ENCODE measurements around the gene MCEMP1. TPM values are rescaled to one million over a fixed set of nuclear protein-coding genes. Genes with fewer than 3 reads are reported as not detected.

Gene MCEMP1
- total RNA-seq, 2 experiments from 2014 or later: not detected

GRCh38 chr19:7645656-7646425 lies 31.0 kb upstream of the MCEMP1 start:
- ChIA-PET POLR2A (interaction anchor here (1.8 kb wide), 1 partner anchor 16 kb away, joined by 8 read pairs; the partner anchor contains the start of genes PET100 and XAB2), CTCF (no interaction called here)
- Mint-ChIP-seq H3K4me3 (no peak overlapping the region), H3K4me1 (no peaks in the 10 kb centered on the region), H3K9me3 (no peaks in the 10 kb centered on the region), H3K36me3 (ENCODE audit: low read depth) (peaks cover 18% of the 10 kb centered on the region), H3K27ac (no peak overlapping the region), H3K27me3 (no peaks in the 10 kb centered on the region)
- no peak for DNase-seq

DNA sequence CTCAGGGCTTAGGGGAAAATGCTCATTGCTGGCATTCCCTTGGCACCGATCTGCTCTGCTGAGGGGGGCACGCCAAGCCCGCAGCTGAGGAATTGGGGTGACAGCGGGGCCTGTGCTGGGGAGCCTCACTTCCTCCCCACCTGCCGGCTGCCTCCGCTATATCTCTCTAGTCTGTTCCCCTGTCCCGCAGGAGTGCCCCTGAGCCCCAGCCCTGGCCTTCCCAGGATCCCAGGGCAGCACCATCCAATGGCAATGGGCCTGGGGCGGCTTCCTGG lies 30.5 kb upstream of the MCEMP1 start:
- Mint-ChIP-seq H3K36me3 (ENCODE audit: low read depth) (peaks cover 17% of the 10 kb centered on the region), H3K4me1 (no peaks in the 10 kb centered on the region), H3K27ac (no peak overlapping the region), H3K4me3 (no peak overlapping the region), H3K9me3 (no peaks in the 10 kb centered on the region), H3K27me3 (no peaks in the 10 kb centered on the region)
- ChIA-PET CTCF (no interaction called here), POLR2A (no interaction called here)
- DNase-seq: no peak

- no peak overlapping the region for H3K4me3 Mint-ChIP-seq
- peaks cover 17% of the 10 kb centered on the region for H3K36me3 Mint-ChIP-seq (ENCODE audit: low read depth)
- no peaks in the 10 kb centered on the region for H3K27me3 Mint-ChIP-seq
- no peak for DNase-seq
- no peak overlapping the region for H3K27ac Mint-ChIP-seq
- H3K4me1 Mint-ChIP-seq: peaks cover 2% of the 10 kb centered on the region
- CTCF ChIA-PET: no interaction called here
- POLR2A ChIA-PET: no interaction called here
- H3K9me3 Mint-ChIP-seq: no peaks in the 10 kb centered on the region
Measured at GRCh38 chr19:7647156-7647555, 29.7 kb upstream of the MCEMP1 start.

DNA sequence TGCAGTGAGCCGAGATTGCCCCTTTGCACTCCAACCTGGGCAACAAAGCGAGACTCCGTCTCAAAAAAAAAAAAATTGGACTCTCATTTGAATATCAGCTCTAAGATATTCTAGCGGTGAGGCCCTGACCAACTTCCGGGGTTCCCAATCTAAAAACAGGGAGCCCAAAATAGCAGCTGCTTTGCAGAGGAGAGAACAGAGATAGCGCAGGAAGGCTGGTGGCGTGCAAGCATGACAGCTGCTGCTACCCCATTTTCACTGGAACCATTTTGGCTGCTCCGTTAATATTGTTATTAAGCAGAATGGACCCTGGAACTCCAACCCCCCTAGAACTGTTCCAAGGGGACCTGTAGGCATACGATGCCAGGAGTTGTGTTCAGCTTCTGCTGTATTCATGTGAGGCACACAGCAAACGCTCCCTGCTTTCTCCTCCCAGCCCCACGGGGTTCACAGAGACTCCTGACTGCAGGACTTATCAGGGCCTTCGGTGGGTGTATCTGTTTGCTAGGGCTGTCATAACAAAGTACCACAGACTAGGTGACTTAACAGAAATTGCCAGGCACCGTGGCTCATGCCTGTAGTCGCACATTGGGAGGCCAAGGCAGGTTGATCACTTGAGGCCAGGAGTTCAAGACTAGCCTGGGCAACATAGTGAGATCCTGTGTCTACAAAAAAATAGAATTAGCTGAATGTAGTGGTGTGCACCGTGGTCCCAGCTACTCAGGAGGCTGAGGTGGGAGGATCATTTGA lies 28.4 kb upstream of the MCEMP1 start:
- H3K9me3 Mint-ChIP-seq: no peaks in the 10 kb centered on the region
- no peak overlapping the region for H3K4me3 Mint-ChIP-seq
- no peak overlapping the region for H3K27ac Mint-ChIP-seq
- peaks cover 10% of the 10 kb centered on the region for H3K4me1 Mint-ChIP-seq
- H3K27me3 Mint-ChIP-seq: no peaks in the 10 kb centered on the region
- peaks cover 11% of the 10 kb centered on the region for H3K36me3 Mint-ChIP-seq (ENCODE audit: low read depth)
- DNase-seq: no peak
- POLR2A ChIA-PET: interaction anchor here (0.6 to 1.3 kb wide), 4 partner anchors 11 to 19 kb away, joined by 3 to 4 read pairs (median 4); partner anchors contain the start of gene PET100
- CTCF ChIA-PET: interaction anchor here (0.8 to 1.1 kb wide), 2 partner anchors 32 to 80 kb away, joined by 3 read pairs; partner anchors contain the start of gene TRAPPC5

DNA sequence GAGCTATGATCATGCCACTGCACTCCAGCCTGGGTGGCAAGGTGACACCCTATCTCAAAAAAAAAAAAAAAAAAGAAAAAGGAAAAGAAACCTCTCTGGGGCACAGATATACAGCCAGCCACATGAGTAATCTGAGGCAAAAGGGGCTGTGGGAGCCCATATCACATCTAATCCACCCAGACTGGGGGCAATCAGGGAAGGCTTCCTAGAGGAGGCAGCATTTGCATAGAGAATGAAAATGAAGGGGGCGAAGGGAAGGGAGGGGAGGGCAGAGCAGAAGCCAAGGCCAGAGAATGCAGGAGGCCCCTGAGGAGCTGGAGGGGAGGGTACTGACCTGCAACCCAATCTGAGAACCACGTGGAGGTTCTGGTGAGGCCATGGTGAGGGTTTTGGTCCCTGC lies 26.7 kb upstream of the MCEMP1 start:
- peaks cover 10% of the 10 kb centered on the region for H3K4me1 Mint-ChIP-seq
- ChIA-PET POLR2A (interaction anchor here (0.9 kb wide), 1 partner anchor 13 kb away, joined by 3 read pairs; the partner anchor contains the start of gene STXBP2), CTCF (interaction anchor here (0.9 to 2.7 kb wide), 3 partner anchors 31 to 149 kb away, joined by 4 to 15 read pairs (median 5); partner anchors contain the start of gene TRAPPC5)
- DNase-seq: no peak
- H3K36me3 Mint-ChIP-seq (ENCODE audit: low read depth): peaks cover 4% of the 10 kb centered on the region
- H3K27me3 Mint-ChIP-seq: no peaks in the 10 kb centered on the region
- H3K4me3 Mint-ChIP-seq: no peak overlapping the region
- no peaks in the 10 kb centered on the region for H3K9me3 Mint-ChIP-seq
- H3K27ac Mint-ChIP-seq: no peak overlapping the region

DNA sequence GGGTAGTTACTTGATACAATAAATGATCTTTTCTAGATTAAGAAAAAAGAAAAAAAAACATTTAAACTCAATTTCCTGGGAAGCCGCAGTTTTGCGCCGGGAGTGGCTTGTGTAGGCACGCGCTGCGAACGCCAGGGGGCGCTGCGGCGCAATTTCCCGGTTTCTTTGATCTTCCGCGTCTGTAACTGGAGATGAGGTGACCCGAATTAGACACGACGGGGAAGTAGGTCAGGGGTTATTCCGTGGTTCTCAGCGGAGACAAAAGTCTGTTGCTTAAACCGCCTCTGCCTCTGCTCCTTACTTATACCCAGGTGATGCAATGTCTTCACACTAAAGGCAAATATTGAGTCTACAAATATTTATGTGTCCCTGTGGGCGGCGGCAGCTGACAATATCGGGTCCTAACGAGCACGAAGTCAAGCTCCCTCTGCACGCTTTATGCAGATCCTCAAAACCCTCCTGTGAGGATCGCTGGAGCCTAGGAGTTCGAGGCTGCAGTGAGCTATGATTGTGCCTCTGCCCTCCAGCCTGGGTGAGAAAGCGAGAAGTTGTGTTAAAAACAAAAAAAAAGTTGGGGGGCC lies 24.7 kb upstream of the MCEMP1 start:
- H3K36me3 Mint-ChIP-seq (ENCODE audit: low read depth): no peaks in the 10 kb centered on the region
- ChIA-PET POLR2A (interaction anchor here (0.7 to 1.6 kb wide), 4 partner anchors 14 to 149 kb away, joined by 3 to 4 read pairs (median 4); partner anchors contain the start of genes PET100, TRAPPC5 and XAB2), CTCF (interaction anchor here (0.8 to 2.7 kb wide), 10 partner anchors 22 to 553 kb away, joined by 3 to 16 read pairs (median 4); partner anchors contain the start of genes ARHGEF18, PET100, TRAPPC5 and XAB2)
- peak overlapping the region; percentile 53 for H3K4me3 Mint-ChIP-seq
- H3K9me3 Mint-ChIP-seq: no peaks in the 10 kb centered on the region
- H3K27ac Mint-ChIP-seq: peak overlapping the region; percentile 41
- no peaks in the 10 kb centered on the region for H3K27me3 Mint-ChIP-seq
- peak; percentile 88 for DNase-seq
- peaks cover 12% of the 10 kb centered on the region for H3K4me1 Mint-ChIP-seq

DNA sequence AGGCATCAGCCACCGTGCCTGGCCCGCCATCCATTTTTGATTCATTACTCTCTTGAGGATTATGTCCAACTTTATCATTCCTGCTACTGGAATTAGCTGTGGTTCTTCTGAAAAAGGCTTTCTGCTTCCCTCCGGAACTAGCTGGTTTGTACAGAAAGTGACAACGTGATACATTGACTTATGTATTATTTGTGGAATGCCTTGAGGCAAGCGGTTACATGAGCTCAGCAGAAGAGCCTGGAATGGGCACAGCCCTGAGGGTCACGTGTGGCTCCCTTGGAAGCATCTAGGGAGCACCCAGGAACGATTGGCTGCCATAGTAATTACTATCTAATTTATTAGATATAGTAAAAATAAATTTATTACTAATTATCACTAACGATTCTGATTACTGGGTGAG lies 22.5 kb upstream of the MCEMP1 start:
- DNase-seq: no peak
- Mint-ChIP-seq H3K27ac (no peak overlapping the region), H3K4me1 (peaks cover 26% of the 10 kb centered on the region), H3K9me3 (no peaks in the 10 kb centered on the region), H3K36me3 (ENCODE audit: low read depth) (no peaks in the 10 kb centered on the region), H3K4me3 (no peak overlapping the region), H3K27me3 (no peaks in the 10 kb centered on the region)
- CTCF ChIA-PET: interaction anchor here (1.8 to 2.2 kb wide), 2 partner anchors 26 to 86 kb away, joined by 8 to 11 read pairs; partner anchors contain the start of gene TRAPPC5
- POLR2A ChIA-PET: no interaction called here

- Mint-ChIP-seq H3K9me3 (no peaks in the 10 kb centered on the region), H3K27me3 (no peaks in the 10 kb centered on the region), H3K4me3 (no peak overlapping the region), H3K36me3 (ENCODE audit: low read depth) (no peaks in the 10 kb centered on the region), H3K4me1 (peaks cover 26% of the 10 kb centered on the region), H3K27ac (no peak overlapping the region)
- POLR2A ChIA-PET: interaction anchor here (0.7 to 1.4 kb wide), 2 partner anchors 18 to 25 kb away, joined by 3 to 5 read pairs; partner anchors contain the start of genes STXBP2 and TRAPPC5
- no peak for DNase-seq
- CTCF ChIA-PET: interaction anchor here (0.6 to 2.2 kb wide), 4 partner anchors 25 to 355 kb away, joined by 5 to 8 read pairs (median 6); partner anchors contain the start of gene TRAPPC5
Measured at GRCh38 chr19:7655581-7655980, 21.3 kb upstream of the MCEMP1 start.

GRCh38 chr19:7657131-7657751 lies 19.6 kb upstream of the MCEMP1 start:
- ChIA-PET CTCF (interaction anchor here (0.6 to 2.2 kb wide), 7 partner anchors 15 to 1035 kb away, joined by 3 to 9 read pairs (median 5); partner anchors contain the start of gene TRAPPC5), POLR2A (interaction anchor here (1.1 to 1.4 kb wide), 3 partner anchors 24 to 27 kb away, joined by 3 to 5 read pairs (median 5); partner anchors contain the start of genes PET100 and TRAPPC5)
- Mint-ChIP-seq H3K4me3 (no peak overlapping the region), H3K4me1 (peaks cover 23% of the 10 kb centered on the region), H3K27me3 (no peaks in the 10 kb centered on the region), H3K27ac (no peak overlapping the region), H3K9me3 (no peaks in the 10 kb centered on the region), H3K36me3 (ENCODE audit: low read depth) (no peaks in the 10 kb centered on the region)
- DNase-seq: no peak

DNA sequence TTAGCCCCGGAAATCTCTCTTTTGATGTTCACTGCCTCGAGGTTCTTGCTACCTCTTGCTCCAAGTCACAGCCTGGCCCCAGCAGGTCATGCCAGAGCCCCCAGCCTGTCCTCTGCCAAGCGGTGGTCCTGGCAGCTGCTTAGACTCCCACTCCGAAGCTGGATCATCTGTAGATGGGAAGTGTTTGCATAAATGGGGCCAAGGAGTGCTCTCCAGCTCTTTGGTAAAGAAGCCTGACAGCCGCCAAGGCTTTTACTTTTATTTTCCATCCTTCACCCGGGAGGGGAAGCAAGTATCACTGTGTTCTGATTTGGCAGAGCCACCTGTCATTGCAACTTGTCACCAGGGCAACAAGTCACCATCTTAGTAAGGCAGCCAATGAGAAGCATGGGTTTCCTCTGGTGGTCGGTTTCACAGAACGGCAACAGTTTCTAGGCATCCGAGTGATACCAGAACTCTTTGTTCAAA lies 18.6 kb upstream of the MCEMP1 start:
- DNase-seq: peak; percentile 53
- H3K4me3 Mint-ChIP-seq: peak overlapping the region; percentile 47
- ChIA-PET CTCF (interaction anchor here (1.6 to 2.2 kb wide), 2 partner anchors 23 to 211 kb away, joined by 3 to 9 read pairs; partner anchors contain the start of gene TRAPPC5), POLR2A (interaction anchor here (1.1 to 1.4 kb wide), 2 partner anchors 22 to 28 kb away, joined by 3 to 5 read pairs; partner anchors contain the start of genes PET100 and TRAPPC5)
- H3K36me3 Mint-ChIP-seq (ENCODE audit: low read depth): no peaks in the 10 kb centered on the region
- H3K9me3 Mint-ChIP-seq: no peaks in the 10 kb centered on the region
- H3K4me1 Mint-ChIP-seq: peaks cover 16% of the 10 kb centered on the region
- peak overlapping the region; percentile 38 for H3K27ac Mint-ChIP-seq
- no peaks in the 10 kb centered on the region for H3K27me3 Mint-ChIP-seq

- Mint-ChIP-seq H3K4me3 (no peak overlapping the region), H3K36me3 (ENCODE audit: low read depth) (no peaks in the 10 kb centered on the region), H3K9me3 (no peaks in the 10 kb centered on the region), H3K27ac (no peak overlapping the region), H3K4me1 (peaks cover 15% of the 10 kb centered on the region), H3K27me3 (peaks cover 1% of the 10 kb centered on the region)
- ChIA-PET POLR2A (interaction anchor here (1.9 kb wide), 1 partner anchor 32 kb away, joined by 5 read pairs; the partner anchor contains the start of gene PET100), CTCF (interaction anchor here (0.6 kb wide), 1 partner anchor 458 kb away, joined by 4 read pairs; no protein-coding TSS in a partner anchor)
- no peak for DNase-seq
Measured at GRCh38 chr19:7661744-7662538, 14.9 kb upstream of the MCEMP1 start.
